Posterior vena cava (tissue), 2 donors: Measurements from ENCODE around the gene LINGO1. TPM values are rescaled to one million over a fixed set of nuclear protein-coding genes. Genes with fewer than 3 reads are reported as not detected.

Experiments
- DNase-seq: peaks from one replicate; pipeline ENCODE4 v3.0.0-alpha.2; 2020; ENCODE audit warnings: low spot score
- intact Hi-C, 2 donors: fragments of 100-400 bp; cut with DNase I; formaldehyde crosslinking; loops; one replicate each; pipeline versions ENCODE4 v1.14.1 to v1.14.2; 2022 to 2023
- total RNA-seq, 2 donors: library from RNA; stranded (reverse); fragmentation: NEBNext Ultra II Directional; extraction: Animal tissue kit (Norgen Biotek cat#: 25700); gene quantifications; one replicate each; pipeline ENCODE4 v1.2.1, GENCODE V29; 2021
- donor health status: DM: yes; HTN: yes; CAD: no.
- donor health status: DM: yes; HTN: yes; CAD: no.

The LINGO1 gene
- total RNA-seq, 2 donors from 2014 or later = 1.9 to 2.2 TPM

GRCh38 chr15:77582763-77583162, 49.9 kb downstream of the LINGO1 start:
- no peak for DNase-seq
- intact Hi-C loops = no loop called here

- no peak for DNase-seq
- intact Hi-C loops = no loop called here
Measured at GRCh38 chr15:77581896-77582569, 50.7 kb downstream of the LINGO1 start.

GRCh38 chr15:77580996-77581682, 51.6 kb downstream of the LINGO1 start:
- DNase-seq = no peak
- intact Hi-C loops = no loop called here

- intact Hi-C loops = no loop called here
- DNase-seq = no peak
Measured at GRCh38 chr15:77579498-77580188, 53.1 kb downstream of the LINGO1 start.

GRCh38 chr15:77578641-77579372, 53.9 kb downstream of the LINGO1 start:
- intact Hi-C loops = no loop called here
- no peak for DNase-seq

GRCh38 chr15:77577366-77577950, 55.3 kb downstream of the LINGO1 start:
- DNase-seq = no peak
- intact Hi-C loops = no loop called here

GRCh38 chr15:77576538-77576937, 56.2 kb downstream of the LINGO1 start:
- DNase-seq = no peak
- intact Hi-C loops = no loop called here

GRCh38 chr15:77575203-77575934, 57.3 kb downstream of the LINGO1 start:
- intact Hi-C loops = no loop called here
- no peak for DNase-seq

GRCh38 chr15:77574521-77575202, 58.0 kb downstream of the LINGO1 start:
- DNase-seq = no peak
- intact Hi-C loops = no loop called here

GRCh38 chr15:77573802-77574201, 58.9 kb downstream of the LINGO1 start:
- DNase-seq = no peak
- intact Hi-C loops = no loop called here

GRCh38 chr15:77572186-77572585, 60.5 kb downstream of the LINGO1 start:
- intact Hi-C loops = no loop called here

GRCh38 chr15:77571741-77572140, 61.0 kb downstream of the LINGO1 start:
- intact Hi-C loops = no loop called here
- no peak for DNase-seq

More at GRCh38 chr15:77572186-77572585, 60.5 kb downstream of the LINGO1 start:
- DNase-seq = no peak

GRCh38 chr15:77571181-77571580, 61.5 kb downstream of the LINGO1 start:
- DNase-seq = no peak
- intact Hi-C loops = no loop called here

GRCh38 chr15:77569729-77570125, 63.0 kb downstream of the LINGO1 start:
- DNase-seq = no peak
- intact Hi-C loops = loop anchor here in 1 of 2 donors (10.0 kb wide), 1 partner anchor 55 kb away; no protein-coding TSS in a partner anchor

- intact Hi-C loops = loop anchor here in 1 of 2 donors (10.0 kb wide), 1 partner anchor 56 kb away; no protein-coding TSS in a partner anchor
- DNase-seq = no peak
Measured at GRCh38 chr15:77568973-77569728, 63.6 kb downstream of the LINGO1 start.

- intact Hi-C loops = loop anchor here in 1 of 2 donors (10.0 kb wide), 1 partner anchor 57 kb away; no protein-coding TSS in a partner anchor
- no peak for DNase-seq
Measured at GRCh38 chr15:77568014-77568972, 64.4 kb downstream of the LINGO1 start.
